Measurements from ENCODE around the gene ELOA. TPM values are rescaled to one million over a fixed set of nuclear protein-coding genes. Genes with fewer than 3 reads are reported as not detected.

ELOA gene
- total and polyA plus RNA-seq, 4 donors: 24.0 to 65.0 (median 31.8) TPM

GRCh38 chr1:23795676-23796465 is 52.6 kb downstream of the ELOA start:
- Histone ChIP-seq H3K27ac (ENCODE audit: low read depth in 1 of 2, low read length in 1 of 2) (no peak overlapping the region), H3K36me3 (ENCODE audit: control insufficient read depth in 4 of 4, insufficient read depth in 4 of 4, low read length in 4 of 4) (peaks cover 0 to 44% (median 4%) of the 10 kb centered on the region in 4 donors), H3K27me3 (ENCODE audit: control insufficient read depth in 3 of 3, insufficient read depth in 3 of 3, low read length in 2 of 3) (no peaks in the 10 kb centered on the region), H3K4me1 (ENCODE audit: control insufficient read depth in 5 of 5, insufficient read depth in 5 of 5, low read length in 5 of 5) (peaks cover 4 to 41% (median 12%) of the 10 kb centered on the region in 5 donors), H3K9me3 (ENCODE audit: control insufficient read depth in 4 of 4, insufficient read depth in 3 of 4, low read length in 3 of 4) (peaks cover 0 to 1% (median 0%) of the 10 kb centered on the region in 4 donors), H3K9ac (ENCODE audit: insufficient read depth in 1 of 2, low read length in 2 of 2) (no peak overlapping the region), H3K4me3 (no peak overlapping the region)
- ATAC-seq (ENCODE audit: insufficient read depth, low FRiP score) (no peak), DNase-seq (peak in 2 of 3 donors; percentile 38 to 40)
- TF ChIP-seq CTCF (IDR thresholded peaks at IDR 0.05; ENCODE audit: control extremely low read depth, extremely low read depth): no peak
- 74 to 87% methylated on average over 16 of the region's 16 CpGs for WGBS, 2 donors

GRCh38 chr1:23796466-23797271 is 53.4 kb downstream of the ELOA start:
- DNase-seq (no peak), ATAC-seq (ENCODE audit: insufficient read depth, low FRiP score) (no peak)
- Histone ChIP-seq H3K27me3 (ENCODE audit: control insufficient read depth in 3 of 3, insufficient read depth in 3 of 3, low read length in 2 of 3) (no peaks in the 10 kb centered on the region), H3K4me3 (no peak overlapping the region), H3K4me1 (ENCODE audit: control insufficient read depth in 5 of 5, insufficient read depth in 5 of 5, low read length in 5 of 5) (peaks cover 4 to 46% (median 17%) of the 10 kb centered on the region in 5 donors), H3K36me3 (ENCODE audit: control insufficient read depth in 4 of 4, insufficient read depth in 4 of 4, low read length in 4 of 4) (peaks cover 0 to 44% (median 4%) of the 10 kb centered on the region in 4 donors), H3K9me3 (ENCODE audit: control insufficient read depth in 4 of 4, insufficient read depth in 3 of 4, low read length in 3 of 4) (peaks cover 0 to 1% (median 0%) of the 10 kb centered on the region in 4 donors), H3K27ac (ENCODE audit: low read depth in 1 of 2, low read length in 1 of 2) (peak overlapping the region in 1 of 2 donors; percentile 5), H3K9ac (ENCODE audit: insufficient read depth in 1 of 2, low read length in 2 of 2) (no peak overlapping the region)
- 77% methylated on average over 17 of the region's 17 CpGs for WGBS, 2 donors
- no peak for TF ChIP-seq CTCF (IDR thresholded peaks at IDR 0.05; ENCODE audit: control extremely low read depth, extremely low read depth)

GRCh38 chr1:23797478-23798448 is 54.5 kb downstream of the ELOA start:
- no peak for DNase-seq
- no peak for ATAC-seq (ENCODE audit: insufficient read depth, low FRiP score)
- WGBS, 2 donors: 75 to 84% methylated on average over 20 of the region's 20 CpGs

More at GRCh38 chr1:23797478-23798448, 54.5 kb downstream of the ELOA start:
- Histone ChIP-seq H3K4me3 (no peak overlapping the region), H3K27me3 (ENCODE audit: control insufficient read depth in 3 of 3, insufficient read depth in 3 of 3, low read length in 2 of 3) (no peaks in the 10 kb centered on the region), H3K9me3 (ENCODE audit: control insufficient read depth in 4 of 4, insufficient read depth in 3 of 4, low read length in 3 of 4) (peaks cover 0 to 1% (median 0%) of the 10 kb centered on the region in 4 donors), H3K36me3 (ENCODE audit: control insufficient read depth in 4 of 4, insufficient read depth in 4 of 4, low read length in 4 of 4) (peaks cover 0 to 43% (median 4%) of the 10 kb centered on the region in 4 donors), H3K9ac (ENCODE audit: insufficient read depth in 1 of 2, low read length in 2 of 2) (no peak overlapping the region), H3K27ac (ENCODE audit: low read depth in 1 of 2, low read length in 1 of 2) (peak overlapping the region in 1 of 2 donors; percentile 97), H3K4me1 (ENCODE audit: control insufficient read depth in 5 of 5, insufficient read depth in 5 of 5, low read length in 5 of 5) (peaks cover 0 to 41% (median 17%) of the 10 kb centered on the region in 5 donors)
- TF ChIP-seq CTCF (IDR thresholded peaks at IDR 0.05; ENCODE audit: control extremely low read depth, extremely low read depth): no peak

Measured in lung (tissue), 12 donors.